Ovary (tissue), 9 donors: ENCODE data around the gene FAM53B. TPM values are rescaled to one million over a fixed set of nuclear protein-coding genes. Genes with fewer than 3 reads are reported as not detected.
A peak's percentile ranks its signal among the peaks of the same experiment; 100 is the strongest.

Source experiments
- DNase-seq, 5 donors: peaks; one replicate each; pipeline ENCODE4 v3.0.0-alpha.2; 2019 to 2020
- H3K27ac ChIP-seq, 2 donors: fragments of 200-600 bp; one replicate each; pipeline versions ENCODE4 v1.5.1 to v1.8.0; 2019 to 2022
- H3K27me3 ChIP-seq: fragments of 200-600 bp; one replicate; pipeline ENCODE4 v1.8.0; 2022
- H3K36me3 ChIP-seq: fragments of 200-600 bp; sonication (generic); one replicate; pipeline ENCODE4 v1.5.1; 2019
- H3K4me1 ChIP-seq: one replicate; pipeline ENCODE4 v1.8.1; 2013; ENCODE audit warnings: mild to moderate bottlenecking, moderate library complexity; ENCODE audit not compliant: insufficient read depth
- H3K4me3 ChIP-seq: fragments of 200-600 bp; sonication (generic); one replicate; pipeline ENCODE4 v1.5.1; 2017
- H3K9me3 ChIP-seq, 2 donors: fragments of 200-600 bp in 1 of 2; sonication (generic) in 1 of 2; one replicate each; pipeline versions ENCODE4 v1.5.1 to v1.8.1; 2013 to 2019; ENCODE audit warnings: mild to moderate bottlenecking in 1 of 2, moderate library complexity in 1 of 2
- CTCF ChIP-seq, 3 donors: fragments of 450-650 bp in 2 of 3; fragments of 200-600 bp in 1 of 3; IDR thresholded peaks; one replicate each; pipeline versions ENCODE4 v1.5.1 to v1.8.0; 2016 to 2022; ENCODE audit warnings: antibody characterized with exemption in 3 of 3, mild to moderate bottlenecking in 1 of 3
- EP300 ChIP-seq: sonication (generic); formaldehyde crosslinking; IDR thresholded peaks from one replicate; pipeline ENCODE4 v1.6.1; 2017; ENCODE audit warnings: antibody characterized with exemption
- POLR2A ChIP-seq: fragments of 450-650 bp; IDR thresholded peaks from one replicate; pipeline ENCODE4 v1.6.1; 2017; ENCODE audit warnings: antibody characterized with exemption, mild to moderate bottlenecking, moderate library complexity
- WGBS, 3 donors: extraction: QIAGEN DNeasy Blood & Tissue Kit in 1 of 3; methylation state at CpG; one replicate each; pipeline versions ENCODE4 v1.1.5 to v1.1.7; 2013 to 2017; 5-methylcytosine and 5-hydroxymethylcytosine counted together
- intact Hi-C, 4 donors: fragments of 100-400 bp; cut with DNase I; formaldehyde crosslinking; loops; one replicate each; pipeline versions ENCODE4 v1.11.0 to v1.15.1; 2022 to 2023
- polyA plus RNA-seq, 2 donors: library from polyadenylated mRNA; stranded (reverse); fragments of 200-250 nt in 1 of 2; fragments of 350-450 nt in 1 of 2; fragmentation: Illumina TruSeq in 1 of 2; extraction: RNeasy Lipid Tissue Mini Kit (QIAGEN cat#74804) in 1 of 2; gene quantifications; one replicate each; pipeline ENCODE4 v1.2.3, GENCODE V29; 2013 to 2014
- total RNA-seq, 7 donors: library from RNA; depleted of rRNA in 2 of 7; stranded (reverse); fragments of >200 nt in 2 of 7; fragmentation: NEBNext Ultra II Directional in 3 of 7; extraction: Animal tissue kit (Norgen Biotek cat#: 25700) in 3 of 7; gene quantifications; one replicate each; pipeline versions ENCODE4 v1.1.0 to v1.2.4, GENCODE V29; 2016 to 2023
- donor health status: DM: no; HTN: no; CAD: no; lungs with moderate emphysema.
- donor health status: DM: no; HTN: no; CAD: no.
- donor health status: Bipolar disorder and iron deficiency.
- donor health status: DM: yes; HTN: yes; CAD: no.
- donor health status: DM: no; HTN: no; CAD: no.
- donor health status: DM: yes; HTN: yes; CAD: no.

FAM53B gene
- total and polyA plus RNA-seq, 9 donors, result 9.7 to 77.6 (median 45.5) TPM

DNA sequence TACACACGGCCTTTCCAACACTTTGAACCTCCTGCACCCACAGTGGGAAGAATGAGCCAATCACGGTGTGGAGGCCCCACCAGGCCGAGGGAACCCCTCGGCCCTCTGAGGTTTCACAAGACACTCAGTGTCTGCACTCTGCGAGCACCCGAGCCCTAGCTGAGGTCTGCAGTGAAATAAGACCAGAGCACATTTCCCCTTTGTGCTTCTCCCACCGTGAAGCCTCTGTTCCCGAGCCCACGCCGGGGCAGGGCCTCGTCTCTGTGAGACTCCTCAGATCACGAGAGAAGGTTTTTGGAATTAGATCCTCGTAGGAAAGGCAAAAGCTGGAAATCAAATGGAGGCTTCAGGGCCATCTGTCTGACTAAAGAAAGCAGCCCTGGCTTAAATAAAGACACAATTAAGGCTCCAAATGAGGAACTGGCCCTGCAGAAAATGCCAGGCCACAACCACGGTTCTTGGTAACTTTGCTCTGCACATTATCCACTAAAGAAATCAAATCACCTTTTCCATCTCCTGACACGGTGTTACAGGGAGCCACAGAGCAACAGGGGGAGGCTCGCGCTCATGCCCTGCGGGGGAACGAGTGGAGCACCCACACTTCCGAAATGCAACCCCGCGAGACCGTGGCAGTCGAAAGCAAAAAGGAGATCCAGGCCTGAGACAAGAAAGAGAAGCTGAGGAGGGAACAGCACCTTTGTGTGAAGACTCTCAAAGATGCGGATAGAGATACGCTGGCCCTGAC is 43.7 kb downstream of the FAM53B start:
- Histone ChIP-seq H3K9me3 (no peaks in the 10 kb centered on the region), H3K27me3 (no peaks in the 10 kb centered on the region), H3K4me3 (no peak overlapping the region), H3K4me1 (peaks cover 68% of the 10 kb centered on the region), H3K27ac (peak overlapping the region; percentile 4 to 96), H3K36me3 (no peaks in the 10 kb centered on the region)
- WGBS, 3 donors, result 62 to 64% (median 62%) methylated on average over 26 of the region's 26 CpGs
- peak in 2 of 5 donors; percentile 18 to 43 for DNase-seq
- TF ChIP-seq POLR2A, result no peak
- peak in 1 of 3 donors; percentile 15 for TF ChIP-seq CTCF (IDR thresholded peaks at IDR 0.05)
- intact Hi-C loops, result loop anchor here (5.0 kb wide), 3 partner anchors 37 to 68 kb away; partner anchors contain the start of gene FAM53B (in 2 of the 4)

DNA sequence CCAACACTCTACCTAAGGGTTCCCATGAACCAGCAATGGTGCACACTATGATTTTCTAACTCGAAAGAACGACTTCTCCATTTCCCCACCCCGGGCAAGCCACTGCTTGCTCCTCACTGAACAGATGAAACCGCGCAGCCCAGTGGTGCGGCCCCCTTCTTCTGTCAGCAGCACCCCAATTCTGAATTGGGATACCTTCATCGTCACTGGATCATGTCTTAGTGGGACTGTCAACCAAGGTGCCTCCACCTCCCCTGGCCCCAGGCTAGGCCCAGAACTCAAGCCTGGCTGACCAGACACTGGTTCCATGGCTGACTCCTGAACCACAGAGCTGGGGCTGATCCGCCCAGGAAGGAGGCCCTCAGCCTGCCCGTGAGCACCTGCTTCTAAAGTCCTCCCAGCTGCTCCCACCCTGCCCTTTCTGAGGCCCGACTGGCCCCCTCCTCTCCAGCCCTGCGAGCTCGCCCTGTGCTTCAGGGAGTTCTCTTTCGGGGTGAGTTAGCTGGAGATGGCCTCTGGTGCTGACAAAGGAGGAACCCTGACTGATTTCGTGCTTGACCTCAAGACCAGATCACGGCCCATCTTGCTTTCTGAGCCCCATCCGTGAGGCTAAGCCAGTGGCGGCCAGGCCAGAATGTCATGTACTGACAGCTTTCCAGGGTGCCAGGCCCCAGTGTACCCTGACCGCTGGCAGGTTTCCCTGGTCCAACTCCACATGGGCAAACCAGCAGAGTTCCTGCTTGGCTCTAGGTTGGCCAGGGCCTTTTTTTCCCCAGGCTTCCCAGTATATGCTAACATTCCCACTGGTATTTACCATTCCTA is 44.5 kb downstream of the FAM53B start:
- no peaks in the 10 kb centered on the region for H3K27me3 ChIP-seq
- no peak overlapping the region for H3K4me3 ChIP-seq
- no peaks in the 10 kb centered on the region for H3K9me3 ChIP-seq
- WGBS, 3 donors, result 91 to 92% (median 92%) methylated on average over 18 of the region's 18 CpGs
- no peak for TF ChIP-seq CTCF (IDR thresholded peaks at IDR 0.05)
- no peak for TF ChIP-seq POLR2A
- no peak for TF ChIP-seq EP300
- peak in 3 of 5 donors; percentile 34 to 51 (median 50) for DNase-seq
- H3K36me3 ChIP-seq, result no peaks in the 10 kb centered on the region
- peak overlapping the region; percentile 4 to 96 for H3K27ac ChIP-seq
- intact Hi-C loops, result loop anchor here (5.0 kb wide), 3 partner anchors 38 to 67 kb away; partner anchors contain the start of gene FAM53B (in 2 of the 4)
- H3K4me1 ChIP-seq, result peaks cover 60% of the 10 kb centered on the region

GRCh38 chr10:124698545-124699469 is 45.4 kb downstream of the FAM53B start:
- no peaks in the 10 kb centered on the region for H3K9me3 ChIP-seq
- intact Hi-C loops, result no loop called here
- no peaks in the 10 kb centered on the region for H3K27me3 ChIP-seq
- peak in 2 of 5 donors; percentile 33 to 35 for DNase-seq
- H3K4me3 ChIP-seq, result no peak overlapping the region
- WGBS, 3 donors, result 92 to 95% (median 94%) methylated on average over 18 of the region's 18 CpGs
- no peak for TF ChIP-seq EP300
- no peak for TF ChIP-seq CTCF (IDR thresholded peaks at IDR 0.05)
- TF ChIP-seq POLR2A, result no peak
- peak overlapping the region in 1 of 2 donors; percentile 96 for H3K27ac ChIP-seq
- peaks cover 52% of the 10 kb centered on the region for H3K4me1 ChIP-seq
- no peaks in the 10 kb centered on the region for H3K36me3 ChIP-seq
